HUDEP-2 (cell line): ENCODE data around the gene CCL28.

ENCODE experiments used
- DNase-seq, 76 experiments: peaks; one replicate each; lab custom pipeline; 2025; ENCODE audit not compliant: unreplicated experiment in 76 of 76; lab: John Stamatoyannopoulos, UW

Gene CCL28

DNA sequence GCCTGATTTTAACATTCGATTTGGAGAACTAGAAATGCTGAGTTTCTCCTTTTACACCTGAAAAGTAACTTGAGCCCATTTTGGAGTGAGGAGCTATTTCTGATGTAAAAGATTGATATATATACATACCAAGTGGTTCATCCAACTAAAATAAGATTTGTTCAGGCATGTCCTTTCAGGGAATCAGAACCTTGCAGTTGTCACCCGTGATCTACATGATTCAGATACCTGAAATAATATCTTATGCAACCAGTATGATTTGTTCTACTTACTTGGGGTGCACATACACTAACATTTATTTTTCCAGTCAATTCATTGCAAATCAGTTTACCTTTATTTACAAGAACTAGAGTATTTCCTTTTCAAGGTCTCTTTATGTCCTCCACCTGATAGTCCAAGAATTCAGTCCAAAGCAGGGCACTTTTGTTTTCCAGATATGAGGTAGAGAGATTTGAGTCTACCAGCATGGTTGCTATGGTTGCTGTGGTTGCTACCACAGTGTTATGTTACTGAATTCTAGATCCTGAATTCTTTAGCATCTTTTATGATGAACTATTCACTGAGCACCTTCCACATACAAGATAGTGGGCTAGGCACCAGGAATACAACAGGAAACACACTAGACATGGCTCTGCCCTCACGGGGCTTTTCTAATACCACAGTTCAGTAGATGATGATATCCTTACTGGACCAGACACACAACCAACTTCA lies 49.3 kb downstream of the CCL28 start:
- DNase-seq: no peak

DNA sequence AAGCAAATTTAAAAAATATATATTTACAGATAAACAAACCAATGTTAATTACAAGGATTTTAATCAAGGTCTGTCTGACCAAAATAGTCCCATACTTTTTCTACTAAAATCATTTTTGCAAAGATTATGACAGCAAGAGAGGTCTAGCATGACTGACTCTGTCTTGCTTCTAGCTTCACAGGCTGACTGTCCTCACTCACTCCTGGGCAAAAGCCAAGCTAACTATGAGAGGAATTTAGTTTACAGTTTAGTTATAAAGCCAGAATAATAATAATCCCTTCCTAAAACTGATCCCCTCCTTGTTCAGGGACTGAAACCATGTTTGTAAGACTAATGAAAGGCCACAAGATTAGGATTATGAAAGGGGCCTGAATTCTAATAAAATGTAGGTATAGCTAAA lies 53.5 kb downstream of the CCL28 start:
- DNase-seq: no peak

DNA sequence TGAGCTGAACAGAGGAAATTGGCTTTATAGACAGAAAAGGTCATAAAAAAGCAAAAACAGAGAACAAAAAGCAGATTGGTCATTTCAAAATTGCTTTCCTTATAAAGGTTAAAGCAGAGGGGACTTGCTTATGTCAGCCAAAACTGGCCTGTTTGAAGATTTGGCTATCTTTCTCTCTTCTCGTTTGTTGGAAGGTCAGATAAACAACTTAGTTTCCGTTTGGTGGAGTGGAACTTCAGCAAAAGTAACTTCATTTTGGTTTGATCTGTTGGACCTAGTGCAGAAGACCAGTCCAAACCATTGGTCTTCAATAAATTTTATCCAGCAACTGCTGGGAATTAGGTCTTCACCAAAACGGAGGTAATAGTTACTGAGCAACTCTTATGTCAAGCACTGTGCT lies 53.9 kb downstream of the CCL28 start:
- no peak for DNase-seq

DNA sequence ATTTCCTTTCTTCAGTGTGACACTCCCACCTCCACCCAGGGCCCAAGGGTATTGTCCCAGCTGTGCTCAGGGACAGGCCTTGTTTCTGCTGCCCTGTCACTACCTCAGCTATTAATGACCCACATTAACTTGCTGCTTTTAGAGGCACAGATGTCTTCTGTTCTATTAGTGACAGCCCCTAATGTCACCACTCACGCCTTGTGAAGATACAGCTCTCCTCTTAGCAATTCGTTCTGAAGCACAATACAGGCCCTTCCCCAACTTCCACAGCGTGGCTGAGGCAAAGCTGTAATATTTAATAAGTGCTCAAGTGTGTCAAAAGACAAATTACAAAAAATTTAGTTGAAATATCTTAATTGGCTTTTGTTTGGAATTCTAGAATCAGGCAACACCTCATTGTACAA lies 54.3 kb downstream of the CCL28 start:
- DNase-seq: peak in 1 of 76 experiments; percentile 8

DNA sequence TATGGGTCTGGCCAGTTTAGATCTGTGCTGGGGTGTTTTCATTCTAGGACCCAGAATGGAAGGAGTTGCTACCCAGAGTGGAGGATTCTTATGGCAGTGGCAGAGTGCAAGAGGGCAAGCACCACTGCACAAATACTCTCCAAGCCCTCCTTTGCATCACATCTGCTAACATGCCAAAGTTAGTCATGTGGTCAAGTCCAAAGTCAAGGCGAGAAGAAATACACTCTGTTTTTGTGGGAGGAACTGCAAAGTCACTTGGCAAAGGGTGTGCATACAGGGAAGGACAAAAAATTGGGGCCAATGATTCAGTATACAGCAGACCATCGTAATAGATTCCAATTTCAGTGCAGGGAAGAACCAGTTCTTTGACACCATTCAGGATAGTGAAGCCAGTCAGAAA lies 55.1 kb downstream of the CCL28 start:
- DNase-seq: peak in 1 of 76 experiments; percentile 11

DNA sequence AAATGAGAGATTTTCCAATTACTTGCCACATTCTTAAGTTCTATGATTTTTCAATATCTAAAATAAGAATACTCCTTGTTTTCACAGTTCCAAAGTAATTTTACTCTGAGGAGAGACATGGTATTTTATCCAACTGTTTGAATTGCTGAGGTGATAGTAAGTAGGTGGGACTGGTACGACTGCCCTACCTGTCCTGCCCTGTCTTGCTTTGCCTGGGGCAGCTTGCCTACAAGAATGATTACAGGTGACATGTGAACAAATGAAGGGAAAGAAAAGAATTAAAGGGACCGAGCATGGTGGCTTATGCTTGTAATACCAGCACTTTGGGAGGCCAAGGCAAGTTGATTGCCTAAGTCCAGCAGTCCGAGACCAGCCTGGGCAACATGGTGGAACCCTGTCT lies 57.4 kb downstream of the CCL28 start:
- no peak for DNase-seq

DNA sequence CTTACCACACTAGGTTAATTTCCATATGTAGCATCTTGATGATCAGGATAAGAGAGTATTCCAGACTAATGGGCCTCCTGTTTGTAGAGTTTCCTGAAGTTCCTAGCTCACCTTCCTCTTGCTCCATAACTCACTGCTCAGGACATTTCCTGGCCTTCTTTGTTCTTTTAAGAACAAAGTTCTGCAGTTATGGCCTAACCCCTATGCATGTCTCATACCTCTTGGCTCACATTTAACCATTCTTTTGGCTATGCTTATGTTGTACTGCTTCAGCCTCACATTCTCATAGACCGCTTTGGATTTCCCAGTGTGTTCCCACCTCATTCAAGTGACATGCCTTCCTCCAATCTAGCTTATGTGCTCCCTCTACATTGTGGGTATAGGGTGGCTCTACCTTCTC lies 58.5 kb downstream of the CCL28 start:
- no peak for DNase-seq

DNA sequence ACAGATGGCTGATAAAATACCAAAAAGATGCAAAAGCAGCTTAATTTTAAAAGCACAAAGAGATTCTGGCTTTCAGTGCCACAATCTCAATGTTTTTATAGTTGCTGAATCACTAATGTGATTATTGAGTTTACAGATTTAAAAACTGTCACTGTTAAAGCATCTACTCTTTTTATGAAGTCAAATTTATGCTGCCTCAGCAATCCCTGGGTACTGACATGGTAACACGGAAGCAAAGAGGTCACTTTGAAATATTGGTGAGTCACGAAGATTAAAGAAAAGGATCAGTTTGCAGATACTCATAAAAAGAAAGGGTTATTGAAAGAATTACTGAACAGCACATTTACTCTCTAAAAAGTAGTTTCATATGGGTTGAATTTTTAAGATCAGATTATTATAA lies 59.3 kb downstream of the CCL28 start:
- DNase-seq: peak in 1 of 76 experiments; percentile 6

DNA sequence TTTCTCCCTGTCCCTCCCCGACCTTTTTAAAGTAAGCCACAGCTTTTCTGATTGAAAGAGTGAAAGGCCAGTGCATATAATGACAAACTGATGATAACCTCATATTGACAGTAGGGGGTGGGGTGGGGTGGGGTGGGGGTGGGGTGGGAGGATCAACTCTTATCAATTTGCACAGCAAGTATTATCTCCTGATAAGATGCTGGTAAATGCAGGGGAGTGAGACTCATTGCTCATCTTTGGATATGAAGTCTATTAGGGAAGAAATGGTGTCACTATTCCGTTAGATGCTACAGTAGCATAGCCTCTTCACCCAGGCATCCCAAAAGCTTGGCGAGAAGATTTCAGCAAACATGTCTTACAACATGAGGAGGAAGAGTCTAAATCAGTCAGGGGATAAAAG lies 60.1 kb downstream of the CCL28 start:
- DNase-seq: peak in 48 of 76 experiments; percentile 2 to 77 (median 38)

DNA sequence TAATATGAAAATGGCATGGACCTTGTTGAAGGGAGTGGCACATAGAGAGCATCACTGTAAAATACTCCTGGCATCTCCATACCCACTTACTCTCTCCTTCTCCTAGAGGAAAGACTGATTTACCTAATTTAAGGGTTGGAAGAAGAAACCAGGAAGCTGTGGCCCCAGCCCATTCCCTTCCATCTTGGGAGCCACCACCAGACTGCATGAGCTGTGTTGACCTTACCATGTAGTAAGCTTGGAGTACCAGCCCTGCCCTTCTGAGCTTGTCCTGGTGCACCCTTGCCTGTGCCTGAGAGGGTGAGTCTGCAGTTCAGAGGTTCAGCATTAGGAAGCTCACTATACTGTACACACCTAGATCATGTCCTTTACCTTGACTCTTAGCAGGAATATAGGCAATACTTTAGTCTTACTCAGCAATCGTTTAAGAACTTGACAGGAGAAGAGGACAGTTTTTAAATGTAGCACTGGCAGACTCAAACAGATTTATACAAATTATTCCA lies 63.3 kb downstream of the CCL28 start:
- DNase-seq: no peak

DNA sequence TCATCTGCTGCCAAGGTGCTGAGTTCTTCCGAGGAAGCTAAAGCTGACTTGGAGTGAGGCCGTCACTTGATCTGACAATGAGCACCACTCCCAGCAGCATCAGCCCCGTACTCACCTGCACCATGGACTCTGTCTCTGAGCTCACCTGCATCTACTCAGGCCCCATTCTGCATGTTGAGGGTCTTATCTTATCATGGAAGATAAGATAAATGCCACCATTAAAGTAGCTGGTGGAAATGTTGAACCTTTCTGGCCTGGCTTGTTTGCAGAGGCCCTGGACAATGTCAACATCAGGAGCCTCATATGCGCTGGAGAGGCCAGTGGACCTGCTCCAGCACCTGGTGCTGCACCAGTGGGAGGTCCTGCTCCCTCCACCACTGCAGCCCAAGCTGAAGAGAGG lies 64.0 kb downstream of the CCL28 start:
- DNase-seq: no peak

DNA sequence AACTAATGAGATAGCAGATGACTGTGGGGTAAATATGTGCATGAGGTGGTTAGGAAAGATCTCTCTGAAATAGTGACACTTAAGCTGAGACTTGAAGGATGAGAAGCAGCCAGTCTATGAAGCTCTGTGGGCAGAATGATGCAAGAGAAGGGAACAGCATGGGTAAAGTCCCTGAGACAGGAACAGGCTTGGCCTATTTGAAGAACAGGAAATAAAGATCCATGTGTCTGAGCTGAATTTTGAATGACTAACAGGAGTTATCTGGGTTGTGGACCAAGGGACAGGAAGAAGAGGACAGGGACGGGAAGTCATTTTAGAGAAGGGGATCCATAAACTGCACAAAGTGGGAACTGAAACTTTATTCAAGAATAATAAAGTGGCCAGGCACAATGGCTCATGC lies 73.3 kb downstream of the CCL28 start:
- no peak for DNase-seq

DNA sequence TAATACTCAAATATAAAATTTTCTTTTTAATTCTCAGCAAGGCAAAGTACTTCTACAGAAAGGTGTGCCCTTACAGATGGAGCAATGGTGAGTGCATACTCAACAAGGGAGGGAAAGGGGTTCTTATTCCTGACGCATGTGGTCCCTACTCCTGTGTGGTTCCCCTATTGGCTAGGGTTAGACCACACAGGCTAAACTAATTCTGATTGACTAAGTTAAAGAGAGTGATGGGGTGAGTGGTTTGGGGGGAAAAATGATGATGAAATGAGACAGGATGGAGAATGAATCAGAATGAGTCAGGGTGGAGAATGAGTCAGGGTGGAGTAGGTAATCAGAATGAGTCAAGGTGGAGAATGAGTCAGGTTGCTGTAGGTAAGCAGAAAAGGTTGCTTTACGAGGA lies 76.0 kb downstream of the CCL28 start:
- no peak for DNase-seq

DNA sequence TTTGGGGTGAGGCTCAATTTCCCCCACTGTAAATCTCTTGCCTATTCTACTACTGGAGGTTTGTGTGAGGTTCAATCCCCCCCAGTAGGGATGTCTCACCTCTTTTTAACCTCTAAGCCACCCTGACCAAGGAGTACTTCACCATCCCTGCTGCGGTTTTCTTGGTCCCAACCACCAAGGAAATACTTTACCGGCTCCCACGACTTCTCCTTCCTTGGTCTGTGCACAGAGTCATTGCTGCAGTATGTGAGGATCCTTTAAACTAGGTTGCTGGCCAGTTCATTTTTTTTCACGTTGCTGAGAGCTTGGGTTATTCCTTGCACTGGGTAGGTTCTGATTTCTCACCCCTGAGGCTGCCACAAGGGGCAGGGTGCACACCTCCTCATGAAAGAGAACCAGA lies 76.5 kb downstream of the CCL28 start:
- no peak for DNase-seq

DNA sequence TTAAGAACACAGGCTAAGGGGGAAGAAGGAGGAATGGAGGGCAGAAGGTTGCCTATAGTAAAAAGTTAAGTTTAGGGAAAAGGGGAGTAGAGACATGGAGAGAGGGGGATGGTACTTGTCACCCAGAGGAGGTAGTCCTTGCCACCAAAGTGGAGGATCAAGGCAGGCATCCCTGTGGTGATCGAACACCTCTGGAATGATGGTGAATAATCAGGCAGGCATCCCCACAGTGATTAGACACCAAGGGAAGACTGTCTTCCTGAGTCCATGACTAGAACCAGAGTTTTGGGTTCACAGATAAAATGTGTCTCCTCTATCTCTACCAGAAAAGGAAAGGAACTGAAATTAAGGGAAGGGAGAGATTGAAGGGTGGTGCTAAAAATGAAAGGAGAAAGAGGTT lies 79.8 kb downstream of the CCL28 start:
- DNase-seq: no peak
